ENCODE data around the gene TACC2. TPM values are rescaled to one million over a fixed set of nuclear protein-coding genes. Genes with fewer than 3 reads are reported as not detected.
A peak's percentile ranks its signal among the peaks of the same experiment; 100 is the strongest.

The TACC2 gene
- total RNA-seq, 1 donor from 2014 or later = 56.6 TPM

GRCh38 chr10:122165484-122166276 is 176.7 kb downstream of the TACC2 start:
- H3K9me3 Mint-ChIP-seq (ENCODE audit: low read depth) = no peaks in the 10 kb centered on the region
- peak overlapping the region; percentile 29 for H3K27ac Mint-ChIP-seq (ENCODE audit: unreplicated experiment)
- no peak overlapping the region for H3K4me3 Mint-ChIP-seq (ENCODE audit: unreplicated experiment)
- H3K36me3 Mint-ChIP-seq (ENCODE audit: low read depth) = peaks cover 6% of the 10 kb centered on the region
- TF ChIP-seq, protein P1, sequence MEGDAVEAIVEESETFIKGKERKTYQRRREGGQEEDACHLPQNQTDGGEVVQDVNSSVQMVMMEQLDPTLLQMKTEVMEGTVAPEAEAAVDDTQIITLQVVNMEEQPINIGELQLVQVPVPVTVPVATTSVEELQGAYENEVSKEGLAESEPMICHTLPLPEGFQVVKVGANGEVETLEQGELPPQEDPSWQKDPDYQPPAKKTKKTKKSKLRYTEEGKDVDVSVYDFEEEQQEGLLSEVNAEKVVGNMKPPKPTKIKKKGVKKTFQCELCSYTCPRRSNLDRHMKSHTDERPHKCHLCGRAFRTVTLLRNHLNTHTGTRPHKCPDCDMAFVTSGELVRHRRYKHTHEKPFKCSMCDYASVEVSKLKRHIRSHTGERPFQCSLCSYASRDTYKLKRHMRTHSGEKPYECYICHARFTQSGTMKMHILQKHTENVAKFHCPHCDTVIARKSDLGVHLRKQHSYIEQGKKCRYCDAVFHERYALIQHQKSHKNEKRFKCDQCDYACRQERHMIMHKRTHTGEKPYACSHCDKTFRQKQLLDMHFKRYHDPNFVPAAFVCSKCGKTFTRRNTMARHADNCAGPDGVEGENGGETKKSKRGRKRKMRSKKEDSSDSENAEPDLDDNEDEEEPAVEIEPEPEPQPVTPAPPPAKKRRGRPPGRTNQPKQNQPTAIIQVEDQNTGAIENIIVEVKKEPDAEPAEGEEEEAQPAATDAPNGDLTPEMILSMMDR (IDR thresholded peaks at IDR 0.05) = no peak
- DNase-seq (ENCODE audit: low spot score) = no peak
- H3K4me1 Mint-ChIP-seq (ENCODE audit: low read depth) = peaks cover 30% of the 10 kb centered on the region
- no peaks in the 10 kb centered on the region for H3K27me3 Mint-ChIP-seq (ENCODE audit: low read depth)

- Mint-ChIP-seq H3K27ac (ENCODE audit: unreplicated experiment) (no peak overlapping the region), H3K27me3 (ENCODE audit: low read depth) (no peaks in the 10 kb centered on the region), H3K4me3 (ENCODE audit: unreplicated experiment) (no peak overlapping the region), H3K4me1 (ENCODE audit: low read depth) (peaks cover 42% of the 10 kb centered on the region), H3K9me3 (ENCODE audit: low read depth) (no peaks in the 10 kb centered on the region), H3K36me3 (ENCODE audit: low read depth) (peaks cover 2% of the 10 kb centered on the region)
- no peak for DNase-seq (ENCODE audit: low spot score)
- TF ChIP-seq, protein P1 (IDR thresholded peaks at IDR 0.05) = no peak
Measured at GRCh38 chr10:122168101-122168500, 179.1 kb downstream of the TACC2 start.

DNA sequence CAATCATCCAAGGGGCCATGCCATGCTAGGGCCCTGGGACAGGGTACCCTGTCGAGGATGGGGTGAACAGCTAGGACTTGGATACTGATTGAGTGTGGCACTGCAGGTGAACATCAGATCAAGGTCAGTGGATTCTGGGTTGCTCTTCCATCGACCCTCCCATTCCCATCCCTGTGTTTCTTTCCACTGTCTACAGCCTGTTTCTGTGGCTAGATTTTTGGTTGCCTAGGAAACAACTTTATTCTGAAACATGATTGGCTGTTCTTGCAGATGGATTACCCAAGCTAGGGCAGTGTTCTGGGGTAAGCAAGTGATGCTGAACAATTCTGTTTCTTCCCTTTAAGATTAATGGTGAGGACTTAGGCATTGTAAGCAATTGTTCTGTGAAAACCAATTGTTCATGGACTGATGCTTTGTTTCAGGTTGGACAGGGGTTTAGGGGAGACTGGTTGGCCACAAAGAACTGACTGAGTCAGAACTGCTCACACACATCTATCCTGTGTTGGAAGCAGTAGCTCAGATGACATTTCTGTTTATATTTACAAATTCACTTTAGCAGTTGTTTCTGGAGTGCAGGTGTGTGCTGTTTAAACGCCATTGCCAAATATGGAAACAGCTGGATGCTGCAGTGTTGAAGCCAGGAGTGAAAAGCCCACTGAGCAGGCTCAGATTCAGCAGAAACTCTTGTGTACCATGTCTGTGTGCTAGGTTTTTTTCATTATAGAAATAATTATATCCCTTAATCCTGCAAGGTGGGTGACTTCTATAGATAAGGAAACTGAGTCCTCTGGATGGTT is 179.8 kb downstream of the TACC2 start:
- TF ChIP-seq, protein P1 (IDR thresholded peaks at IDR 0.05) = no peak
- Mint-ChIP-seq H3K27me3 (ENCODE audit: low read depth) (no peaks in the 10 kb centered on the region), H3K4me3 (ENCODE audit: unreplicated experiment) (no peak overlapping the region), H3K9me3 (ENCODE audit: low read depth) (no peaks in the 10 kb centered on the region), H3K36me3 (ENCODE audit: low read depth) (peaks cover 2% of the 10 kb centered on the region), H3K4me1 (ENCODE audit: low read depth) (peaks cover 39% of the 10 kb centered on the region), H3K27ac (ENCODE audit: unreplicated experiment) (no peak overlapping the region)
- DNase-seq (ENCODE audit: low spot score) = no peak

DNA sequence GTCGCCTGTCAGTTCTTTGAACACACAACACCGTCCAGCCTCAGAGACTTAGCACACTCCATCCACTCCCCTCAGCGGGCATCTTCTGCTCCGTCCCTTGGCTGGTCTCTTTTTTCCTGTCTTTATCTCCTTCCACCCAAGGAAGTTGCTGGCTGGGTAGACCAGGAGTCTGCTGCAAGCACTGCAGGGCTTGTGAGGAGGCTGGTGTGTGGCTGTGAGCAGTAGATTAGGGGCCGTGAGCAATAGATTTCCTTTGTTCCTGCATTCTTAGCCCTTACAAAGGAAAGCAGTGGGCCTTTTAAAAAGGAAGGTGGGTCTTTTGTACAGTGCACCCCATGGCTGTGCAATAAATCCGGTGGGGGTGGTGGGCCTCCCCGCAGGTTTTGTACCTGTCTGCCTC is 181.8 kb downstream of the TACC2 start:
- Mint-ChIP-seq H3K27me3 (ENCODE audit: low read depth) (no peaks in the 10 kb centered on the region), H3K27ac (ENCODE audit: unreplicated experiment) (no peak overlapping the region), H3K36me3 (ENCODE audit: low read depth) (peaks cover 2% of the 10 kb centered on the region), H3K4me1 (ENCODE audit: low read depth) (peaks cover 26% of the 10 kb centered on the region), H3K4me3 (ENCODE audit: unreplicated experiment) (no peak overlapping the region), H3K9me3 (ENCODE audit: low read depth) (no peaks in the 10 kb centered on the region)
- TF ChIP-seq, protein P1 (IDR thresholded peaks at IDR 0.05) = no peak
- DNase-seq (ENCODE audit: low spot score) = no peak

GRCh38 chr10:122171302-122172075 is 182.5 kb downstream of the TACC2 start:
- TF ChIP-seq, protein P1 (IDR thresholded peaks at IDR 0.05) = no peak
- no peak for DNase-seq (ENCODE audit: low spot score)
- Mint-ChIP-seq H3K27me3 (ENCODE audit: low read depth) (no peaks in the 10 kb centered on the region), H3K4me1 (ENCODE audit: low read depth) (peaks cover 27% of the 10 kb centered on the region), H3K9me3 (ENCODE audit: low read depth) (no peaks in the 10 kb centered on the region), H3K4me3 (ENCODE audit: unreplicated experiment) (no peak overlapping the region), H3K27ac (ENCODE audit: unreplicated experiment) (no peak overlapping the region), H3K36me3 (ENCODE audit: low read depth) (peaks cover 2% of the 10 kb centered on the region)

Data from chondrocyte (in vitro differentiated cells).